Fibroblast of skin of abdomen (primary cell): Measurements from ENCODE around the gene PAPLN. TPM values are rescaled to one million over a fixed set of nuclear protein-coding genes. Genes with fewer than 3 reads are reported as not detected.
"Not testable (repeated sequence)": the region's sequence is repeated elsewhere in the genome, so short reads cannot be mapped to it uniquely, and the experiment has no call there.

Experiments
- DNase-seq: peaks from one replicate; pipeline ENCODE4 v3.0.0-alpha.2; 2013
- polyA plus RNA-seq, 2 experiments: library from polyadenylated mRNA; unstranded; fragments of 120-200 nt; gene quantifications; one replicate each; pipeline ENCODE4 v1.2.1, GENCODE V29; 2013; ENCODE audit not compliant: insufficient read length in 2 of 2

PAPLN gene
- polyA plus RNA-seq (2013, experiment 1 of 2; ENCODE audit: insufficient read length), result 2.1 TPM
- 2.1 TPM for polyA plus RNA-seq (2013, experiment 2 of 2; ENCODE audit: insufficient read length)

- DNase-seq, result no peak
Measured at GRCh38 chr14:73237219-73237785, at the start of gene PAPLN. Gene PAPLN (plus strand): TSS chr14:73237506. CDS start chr14:73239779, 2,273 bp downstream.

- DNase-seq, result peak; percentile 75
Measured at GRCh38 chr14:73188501-73188911, 48.8 kb upstream of the PAPLN start.

DNA sequence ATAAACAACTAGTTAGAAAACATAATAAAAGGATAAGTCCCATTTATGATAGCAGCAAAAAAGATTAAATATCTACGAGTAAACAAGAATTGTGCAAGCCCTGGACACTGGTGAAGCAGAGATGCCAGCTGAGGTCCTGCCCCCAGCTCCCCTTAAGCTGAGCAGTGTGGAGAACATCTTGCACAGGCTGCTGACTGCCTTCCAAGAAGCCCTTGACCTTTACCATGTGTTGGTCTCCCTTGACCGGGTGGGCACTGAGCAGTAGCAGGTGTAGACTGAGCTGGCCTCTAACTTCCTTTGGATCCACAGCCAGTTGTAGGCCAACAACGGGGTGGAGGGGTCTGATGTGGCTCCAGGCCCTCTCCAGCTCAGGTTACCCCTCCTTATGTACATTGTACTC lies 47.7 kb upstream of the PAPLN start:
- DNase-seq, result no peak

- DNase-seq, result no peak
Measured at GRCh38 chr14:73191441-73191840, 45.9 kb upstream of the PAPLN start.

- DNase-seq, result not testable (repeated sequence)
Measured at GRCh38 chr14:73194306-73194705, 43.0 kb upstream of the PAPLN start.

DNA sequence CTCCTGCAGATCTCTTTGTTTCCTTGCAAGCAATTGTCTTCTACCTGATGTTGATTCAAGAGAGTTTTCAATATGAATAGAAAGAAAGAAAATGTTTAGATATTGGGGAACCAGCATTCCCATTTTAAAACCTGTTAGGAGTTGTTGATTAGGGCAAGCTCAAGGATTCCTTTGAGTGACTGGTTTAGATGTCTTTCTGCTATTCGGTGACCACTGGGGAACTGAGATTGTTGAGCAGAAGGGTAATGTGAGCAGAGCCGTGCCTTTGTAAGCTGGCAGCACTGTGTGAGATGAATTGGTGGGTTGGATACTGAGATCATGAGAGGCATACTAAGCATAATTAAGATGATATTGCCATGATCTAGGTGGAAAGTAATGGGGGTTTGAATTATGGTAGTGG lies 39.1 kb upstream of the PAPLN start:
- DNase-seq, result no peak

DNA sequence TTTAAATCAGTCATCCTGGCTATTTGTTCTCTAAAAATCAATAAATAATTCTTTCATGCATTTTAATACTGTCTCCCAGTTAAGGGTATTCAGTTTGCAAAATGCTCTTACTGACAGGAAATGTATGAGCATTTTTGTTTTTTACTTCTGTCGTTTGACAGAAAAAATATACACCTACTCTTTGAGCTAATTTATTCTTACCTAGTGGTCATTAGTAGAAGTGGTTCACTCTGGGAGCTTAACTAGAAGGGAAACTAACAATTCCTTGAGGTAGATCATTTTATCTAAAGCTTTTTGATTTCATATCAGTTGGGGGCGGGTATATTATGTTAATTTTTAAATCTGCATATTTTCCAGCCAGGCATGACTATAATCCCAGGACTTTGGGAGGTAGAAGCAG lies 33.8 kb upstream of the PAPLN start:
- DNase-seq, result no peak

- no peak for DNase-seq
Measured at GRCh38 chr14:73207615-73208014, 29.7 kb upstream of the PAPLN start.

GRCh38 chr14:73208390-73208789 lies 28.9 kb upstream of the PAPLN start:
- no peak for DNase-seq

- DNase-seq, result no peak
Measured at GRCh38 chr14:73208846-73209245, 28.5 kb upstream of the PAPLN start.

DNA sequence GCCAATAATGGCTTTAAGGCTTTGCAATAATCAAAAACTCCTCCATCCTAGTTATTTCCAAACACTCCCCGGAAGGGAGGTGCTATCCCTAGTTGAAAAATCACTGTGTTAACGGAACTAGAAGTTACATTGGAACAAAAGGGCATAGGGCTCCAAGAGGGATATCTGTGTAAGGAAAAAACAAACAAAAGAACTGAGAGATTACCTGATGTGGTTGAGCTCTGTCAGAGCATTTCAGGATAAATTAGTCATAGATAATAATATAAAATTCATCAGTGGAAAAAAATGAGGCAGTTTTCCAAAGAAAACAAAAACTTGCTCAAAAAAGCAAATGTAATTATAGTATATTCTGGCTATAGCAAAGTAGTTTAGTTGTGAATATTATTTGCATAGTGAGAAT lies 27.4 kb upstream of the PAPLN start:
- peak; percentile 27 for DNase-seq

- DNase-seq, result no peak
Measured at GRCh38 chr14:73211251-73212040, 25.9 kb upstream of the PAPLN start.

GRCh38 chr14:73216030-73216429 lies 21.3 kb upstream of the PAPLN start:
- no peak for DNase-seq

GRCh38 chr14:73217411-73217810 lies 19.9 kb upstream of the PAPLN start:
- no peak for DNase-seq

- no peak for DNase-seq
Measured at GRCh38 chr14:73220061-73220460, 17.2 kb upstream of the PAPLN start.

DNA sequence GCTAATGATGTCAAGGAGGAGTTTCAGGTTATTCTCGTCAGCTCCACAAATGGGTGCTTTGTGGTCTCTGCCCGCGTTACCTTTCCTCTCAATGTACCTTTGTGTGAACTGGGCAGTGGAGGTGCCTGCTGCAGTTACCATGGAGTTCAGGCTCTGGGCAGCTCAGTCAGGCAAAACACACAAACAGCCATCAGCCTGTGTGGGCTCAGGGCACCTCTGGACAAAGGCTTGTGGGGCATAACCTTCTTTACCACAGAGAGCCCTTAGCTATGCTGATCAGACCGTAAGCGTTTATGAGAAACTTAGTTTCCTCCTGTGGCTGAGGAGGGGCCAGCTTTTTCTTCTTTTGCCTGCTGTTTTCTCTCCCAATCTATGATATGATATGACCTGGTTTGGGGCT lies 16.7 kb upstream of the PAPLN start:
- no peak for DNase-seq

DNA sequence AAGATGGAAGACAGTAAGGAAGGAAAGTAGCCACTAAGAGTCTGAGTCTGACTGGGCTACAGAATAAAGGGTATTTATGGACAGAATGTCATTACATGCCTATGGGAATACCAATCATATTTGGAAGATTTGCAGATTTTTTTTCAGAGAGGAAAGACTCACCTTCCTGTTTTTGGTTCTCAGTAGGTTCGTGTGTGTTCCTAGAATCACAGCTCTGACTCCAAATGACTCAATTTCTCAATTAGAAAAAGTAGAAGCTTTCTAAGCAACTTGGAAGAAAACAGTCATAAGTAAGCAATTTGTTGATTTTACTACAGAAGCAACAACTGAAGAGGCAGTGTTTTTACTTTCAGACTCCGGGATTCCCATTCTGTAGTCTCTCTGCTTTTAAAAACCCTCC lies 15.4 kb upstream of the PAPLN start:
- DNase-seq, result peak; percentile 60

DNA sequence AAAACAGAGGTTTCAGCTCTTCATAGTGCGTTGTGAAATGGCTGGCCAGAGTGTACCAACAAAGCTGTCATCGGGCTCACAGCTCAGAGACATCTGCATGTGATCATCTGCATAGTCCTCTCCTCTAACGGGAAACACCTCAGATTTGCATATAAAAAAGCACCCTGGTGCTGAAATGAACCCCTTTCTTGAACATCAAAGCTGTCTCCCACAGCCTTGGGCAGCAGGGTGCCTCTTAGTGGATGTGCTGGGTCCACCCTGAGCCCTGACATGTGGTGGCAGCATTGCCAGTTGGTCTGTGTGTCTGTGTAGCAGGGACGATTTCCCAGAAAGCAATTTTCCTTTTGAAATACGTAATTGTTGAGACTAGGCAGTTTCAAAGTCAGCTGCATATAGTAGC lies 14.3 kb upstream of the PAPLN start:
- peak; percentile 33 for DNase-seq

- no peak for DNase-seq
Measured at GRCh38 chr14:73225496-73225895, 11.8 kb upstream of the PAPLN start.

GRCh38 chr14:73227812-73228781 lies 9.2 kb upstream of the PAPLN start:
- DNase-seq, result peak; percentile 86

DNA sequence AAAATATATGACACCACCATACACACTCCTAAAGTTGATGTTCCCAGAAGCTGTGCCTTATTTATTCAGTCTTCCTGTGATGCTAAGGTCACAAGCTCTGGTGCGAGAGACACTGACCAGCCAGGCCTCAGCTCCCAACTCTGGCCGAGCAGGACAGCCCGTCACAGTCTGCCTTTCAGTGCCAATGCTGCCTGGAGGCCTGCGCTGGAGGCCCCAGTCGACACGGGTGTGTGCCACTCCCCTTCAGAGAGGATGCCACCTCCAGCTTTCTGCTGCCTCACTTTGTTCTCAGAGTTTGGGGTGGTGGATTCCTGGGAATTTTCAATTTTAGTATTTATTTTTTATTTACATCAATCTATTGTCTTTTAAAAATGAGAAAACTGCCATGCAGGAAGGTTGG lies 7.3 kb upstream of the PAPLN start:
- no peak for DNase-seq

GRCh38 chr14:73231981-73232851 lies 5.1 kb upstream of the PAPLN start:
- DNase-seq, result no peak
